GM21737 (cell line): ENCODE results near the gene SMOC1.

Source experiments
- ATAC-seq: cut with Tn5 transposase; IDR thresholded peaks from one replicate; pipeline ENCODE4 v1.9.1; 2021; ENCODE audit warnings: mild to moderate bottlenecking, moderate library complexity; ENCODE audit not compliant: unreplicated experiment

Gene SMOC1

DNA sequence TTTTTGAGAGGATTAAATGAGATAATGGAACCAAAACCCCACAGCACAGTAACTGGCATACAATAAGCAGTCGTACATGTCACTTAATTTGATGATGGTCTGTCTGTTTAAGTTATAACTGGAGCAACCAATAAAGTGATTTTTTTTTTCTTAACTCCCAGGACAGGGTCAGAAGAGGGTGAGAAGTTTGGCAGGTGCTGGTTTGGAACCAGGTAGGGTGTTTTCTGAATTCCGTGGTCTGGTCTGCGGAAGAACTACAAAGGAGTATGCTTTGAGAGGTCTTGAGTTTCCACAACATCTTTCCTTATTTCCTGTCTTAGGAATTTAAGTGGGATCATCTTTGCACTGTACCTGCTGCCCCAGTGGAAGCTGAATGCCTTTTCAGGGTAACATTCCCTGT, 197.8 kb downstream of the SMOC1 start:
- ATAC-seq, result no peak

DNA sequence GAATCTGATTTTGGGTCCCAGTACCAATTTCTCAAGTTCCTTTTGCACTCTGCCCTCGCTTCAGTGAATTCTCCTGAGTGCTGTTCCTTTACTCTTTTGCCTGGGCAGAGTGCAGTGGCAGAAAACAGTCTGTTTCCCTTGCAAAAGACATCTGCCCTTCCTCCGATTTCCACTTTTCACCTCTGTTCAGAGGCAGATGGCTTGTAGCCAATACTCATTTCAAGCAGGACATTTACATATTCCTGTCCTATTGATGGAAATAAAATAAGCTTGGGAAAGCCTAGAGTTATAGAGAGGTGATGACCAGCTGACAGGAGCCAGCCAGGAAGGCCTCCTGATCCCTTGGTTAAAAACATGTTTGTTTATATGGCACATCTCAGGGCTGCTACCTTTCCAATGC, 198.5 kb downstream of the SMOC1 start:
- ATAC-seq, result no peak

DNA sequence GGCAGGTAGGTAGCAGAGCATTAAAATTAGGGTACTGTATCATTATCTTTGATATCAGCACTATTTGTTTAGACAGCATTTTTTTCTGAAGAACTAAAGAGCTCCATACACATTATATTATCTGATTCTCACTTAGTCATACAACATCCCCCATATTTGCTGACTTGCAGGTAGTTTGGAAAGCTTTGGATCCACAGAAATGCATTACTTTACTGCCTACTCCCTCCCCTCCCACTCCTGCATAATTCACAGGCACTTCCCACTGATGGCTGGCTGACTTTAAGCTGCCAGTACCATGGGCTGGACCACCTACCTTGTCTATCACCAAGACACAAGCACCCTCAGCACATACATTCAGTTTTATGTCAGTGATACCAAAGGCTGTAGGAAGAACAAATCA, 199.1 kb downstream of the SMOC1 start:
- no peak for ATAC-seq

DNA sequence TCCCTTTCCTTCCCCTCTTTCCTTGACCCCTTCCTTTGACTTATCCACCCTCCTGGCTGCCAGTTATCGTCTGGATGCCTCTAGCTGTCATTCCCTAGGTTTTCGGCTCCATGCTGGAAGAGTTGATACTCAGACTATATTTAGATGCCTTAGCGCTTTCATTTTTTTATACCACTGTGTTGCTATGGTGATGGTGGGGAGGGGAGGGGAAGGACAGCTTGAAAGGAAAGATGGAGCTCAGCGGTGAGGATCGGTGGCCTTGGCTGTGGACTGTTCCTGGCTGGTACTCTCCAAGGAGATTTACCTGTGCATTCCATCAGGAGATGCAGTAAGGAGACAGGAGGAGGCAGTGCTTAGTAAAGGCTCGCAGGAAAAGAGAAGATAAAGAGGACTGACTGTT, 200.9 kb downstream of the SMOC1 start:
- no peak for ATAC-seq
